GM10266 (cell line): ENCODE data around the gene ZBED2.

Source experiments
- DNase-seq: peaks from one replicate; pipeline ENCODE4 v3.0.0; 2012; ENCODE audit errors: extremely low spot score
- CTCF ChIP-seq: IDR thresholded peaks from 2 replicates; pipeline ENCODE4 v1.5.1; 2012; ENCODE audit warnings: mild to moderate bottlenecking, low read depth; ENCODE audit not compliant: control insufficient read depth, insufficient read depth; ENCODE audit errors: missing control alignments

ZBED2 gene

DNA sequence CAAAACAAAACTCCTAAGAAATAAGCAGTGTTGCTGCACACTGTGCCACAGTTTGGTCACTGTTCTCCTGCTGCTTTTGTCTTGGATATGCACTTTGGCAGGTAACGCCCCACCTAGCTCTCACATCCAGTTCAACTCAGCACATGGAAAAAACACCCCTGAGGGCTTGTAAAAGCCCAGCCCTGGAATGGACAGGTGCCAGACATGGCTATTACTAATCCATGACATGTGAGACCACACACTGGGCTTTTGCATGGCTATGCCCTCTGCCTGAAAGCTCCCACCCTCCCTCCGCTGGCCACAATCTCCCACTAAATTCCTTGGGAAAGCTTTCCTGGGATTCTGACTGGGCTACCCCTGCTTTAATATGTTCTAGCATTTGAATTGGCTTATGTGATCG, 24.7 kb upstream of the ZBED2 start:
- no peak for TF ChIP-seq CTCF
- DNase-seq = no peak

DNA sequence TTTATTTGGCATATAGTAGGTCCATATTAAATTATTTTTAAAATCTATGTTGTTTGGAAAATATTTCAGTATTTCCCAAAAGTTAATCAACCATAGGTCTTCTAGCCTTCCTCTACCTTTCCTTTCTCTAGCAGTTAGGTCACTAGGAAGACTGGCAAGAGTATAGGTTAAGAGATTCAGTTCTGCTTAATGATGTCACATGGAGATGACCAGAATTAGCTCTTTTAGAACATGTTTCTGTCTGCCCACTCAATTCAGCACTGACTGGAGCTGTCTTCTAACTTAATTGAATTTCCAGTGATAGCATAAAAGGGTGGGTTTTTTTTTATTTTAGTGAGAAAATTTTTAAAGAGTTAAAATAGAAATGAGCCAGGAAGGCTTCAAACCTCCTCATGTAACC, 23.8 kb upstream of the ZBED2 start:
- no peak for DNase-seq
- no peak for TF ChIP-seq CTCF

DNA sequence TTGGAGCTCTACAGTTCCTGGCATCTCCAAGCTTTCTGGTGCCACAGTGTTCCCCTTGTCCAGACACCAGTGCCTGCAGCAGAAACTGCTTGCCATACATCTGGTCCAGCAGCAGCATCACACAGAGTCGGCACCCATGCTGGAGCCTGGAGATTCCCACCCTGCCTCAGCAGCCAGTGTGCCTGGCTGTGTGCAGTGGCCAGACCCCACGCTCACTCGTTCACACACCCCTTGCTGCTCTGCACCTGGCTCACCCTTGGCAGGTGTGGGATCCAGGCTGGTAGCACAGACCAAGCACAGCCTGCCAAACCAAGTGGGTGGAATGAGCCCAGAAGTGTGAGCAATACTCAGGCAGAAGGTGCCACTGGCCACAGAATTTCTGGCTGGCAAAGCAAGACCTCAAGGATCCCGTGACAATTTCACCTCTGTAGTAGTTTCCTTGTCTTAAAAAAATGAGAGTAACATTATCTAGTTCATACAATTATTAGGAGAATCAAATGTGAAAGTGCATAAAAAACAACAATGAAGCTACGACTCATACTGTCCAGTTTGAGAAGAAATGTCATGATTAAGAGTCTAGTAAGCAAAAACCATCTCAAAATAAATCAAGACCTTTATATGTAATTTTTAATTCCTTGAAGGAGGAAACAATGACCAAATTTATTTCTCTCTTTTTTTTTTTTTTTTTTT, 22.9 kb upstream of the ZBED2 start:
- DNase-seq = no peak
- no peak for TF ChIP-seq CTCF

- DNase-seq = no peak
- TF ChIP-seq CTCF = no peak
These were observed 22.3 kb upstream of the ZBED2 start for GRCh38 chr3:111617406-111617805.

DNA sequence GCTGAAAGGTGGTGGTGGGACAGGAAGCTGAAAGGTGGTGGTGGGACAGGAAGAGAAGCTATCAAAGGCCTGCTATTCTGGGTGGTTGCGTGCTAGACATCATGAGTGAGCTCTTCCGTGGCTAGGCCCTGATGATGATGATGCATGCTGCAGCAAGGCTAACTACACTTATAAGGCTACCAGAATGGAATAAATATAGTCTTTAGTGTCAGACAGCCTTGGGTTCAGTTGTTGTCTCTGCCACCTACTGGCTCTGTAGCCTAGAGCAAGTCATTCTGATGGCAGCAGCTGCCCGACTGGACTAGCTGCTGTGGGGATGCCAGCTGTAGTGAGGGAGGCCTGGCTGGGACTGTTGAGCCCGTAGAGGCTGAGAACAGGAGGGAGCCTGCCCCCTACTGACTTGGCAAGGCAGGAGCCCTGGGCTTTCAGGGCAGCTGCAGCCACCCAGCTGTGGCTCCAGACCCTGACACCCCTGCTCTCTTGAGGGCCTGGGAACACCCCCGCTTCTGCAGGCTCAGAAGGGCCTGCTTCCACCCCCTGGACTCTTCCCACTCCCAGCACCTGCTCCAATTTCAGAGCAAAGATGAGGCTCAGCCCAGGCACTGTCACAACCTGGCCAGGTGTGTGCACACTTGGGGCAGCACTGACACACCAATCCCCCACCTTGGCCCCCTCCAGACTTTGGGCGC, 21.4 kb upstream of the ZBED2 start:
- TF ChIP-seq CTCF = peak; percentile 28
- DNase-seq = peak; percentile 18

GRCh38 chr3:111615880-111616279, 20.7 kb upstream of the ZBED2 start:
- no peak for TF ChIP-seq CTCF
- no peak for DNase-seq

- TF ChIP-seq CTCF = no peak
- no peak for DNase-seq
These were observed 18.1 kb upstream of the ZBED2 start for GRCh38 chr3:111613294-111613693.
